Fibroblast of villous mesenchyme (primary cell): ENCODE results near the gene FBXO31. TPM values are rescaled to one million over a fixed set of nuclear protein-coding genes. Genes with fewer than 3 reads are reported as not detected.

ENCODE experiments used
- DNase-seq: peaks from one replicate; pipeline ENCODE4 v3.0.0-alpha.2; 2010; ENCODE audit warnings: low read depth
- H3K4me3 ChIP-seq: 2 replicates; pipeline ENCODE4 v1.5.1; 2011; ENCODE audit warnings: low read depth, mild to moderate bottlenecking, low read length
- CTCF ChIP-seq: IDR thresholded peaks from 2 replicates; pipeline ENCODE4 v1.5.1; 2012; ENCODE audit warnings: low read depth, mild to moderate bottlenecking, low read length; ENCODE audit not compliant: insufficient read depth
- total RNA-seq: library from RNA; depleted of rRNA; stranded (reverse); fragments of >200 nt; gene quantifications from 2 replicates; pipeline ENCODE4 v1.2.3, GENCODE V29; 2012

Gene FBXO31
- total RNA-seq, 1 donor: 25.9 TPM

GRCh38 chr16:87303431-87303930 lies 80.1 kb downstream of the FBXO31 start:
- no peak for DNase-seq
- no peak overlapping the region for H3K4me3 ChIP-seq
- no peak for TF ChIP-seq CTCF

GRCh38 chr16:87298857-87299465 lies 84.6 kb downstream of the FBXO31 start:
- no peak for DNase-seq
- H3K4me3 ChIP-seq: no peak overlapping the region
- no peak for TF ChIP-seq CTCF

- TF ChIP-seq CTCF: peak; percentile 60
- DNase-seq: no peak
These were observed 85.5 kb downstream of the FBXO31 start for GRCh38 chr16:87297918-87298631.

GRCh38 chr16:87297407-87297806 lies 86.2 kb downstream of the FBXO31 start:
- DNase-seq: no peak
- H3K4me3 ChIP-seq: no peak overlapping the region
- TF ChIP-seq CTCF: no peak

More at GRCh38 chr16:87297918-87298631, 85.5 kb downstream of the FBXO31 start:
- H3K4me3 ChIP-seq: no peak overlapping the region

GRCh38 chr16:87295661-87296531 lies 87.7 kb downstream of the FBXO31 start:
- no peak for DNase-seq
- TF ChIP-seq CTCF: no peak
- H3K4me3 ChIP-seq: no peak overlapping the region

- H3K4me3 ChIP-seq: no peak overlapping the region
- DNase-seq: no peak
- TF ChIP-seq CTCF: no peak
These were observed 88.3 kb downstream of the FBXO31 start for GRCh38 chr16:87295259-87295658.
